Measurements from ENCODE around the gene PTPRK.

The PTPRK gene

DNA sequence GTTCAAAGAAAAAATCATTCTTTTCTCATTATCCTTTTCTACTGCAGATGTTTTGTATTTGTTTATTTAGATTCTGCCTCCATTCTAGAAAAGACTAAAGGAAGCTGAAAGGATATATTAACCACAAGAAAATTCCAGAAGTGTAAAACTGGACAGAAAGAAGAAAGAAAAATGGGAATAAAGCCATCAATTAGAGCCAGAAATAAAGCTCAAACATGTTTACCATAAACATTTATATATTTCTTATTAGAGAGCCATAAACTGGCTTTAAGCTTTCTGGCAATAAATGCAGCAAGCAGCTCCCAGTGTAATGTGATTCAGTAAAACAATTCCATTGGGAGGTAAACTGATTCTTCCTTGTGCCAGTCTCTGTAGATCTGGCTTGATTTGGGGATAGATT lies 244.1 kb downstream of the PTPRK start:
- in situ Hi-C loops (cut with HindIII; ENCODE audit: low pct_ligation_motif_present, low sequenced_read_pairs) = no loop called here
- H3K27ac ChIP-seq = no peak overlapping the region
- no peak for DNase-seq
- no peaks in the 10 kb centered on the region for H3K36me3 ChIP-seq (replicated peaks)
- no peaks in the 10 kb centered on the region for H3K27me3 ChIP-seq (replicated peaks)
- TF ChIP-seq, protein P1, sequence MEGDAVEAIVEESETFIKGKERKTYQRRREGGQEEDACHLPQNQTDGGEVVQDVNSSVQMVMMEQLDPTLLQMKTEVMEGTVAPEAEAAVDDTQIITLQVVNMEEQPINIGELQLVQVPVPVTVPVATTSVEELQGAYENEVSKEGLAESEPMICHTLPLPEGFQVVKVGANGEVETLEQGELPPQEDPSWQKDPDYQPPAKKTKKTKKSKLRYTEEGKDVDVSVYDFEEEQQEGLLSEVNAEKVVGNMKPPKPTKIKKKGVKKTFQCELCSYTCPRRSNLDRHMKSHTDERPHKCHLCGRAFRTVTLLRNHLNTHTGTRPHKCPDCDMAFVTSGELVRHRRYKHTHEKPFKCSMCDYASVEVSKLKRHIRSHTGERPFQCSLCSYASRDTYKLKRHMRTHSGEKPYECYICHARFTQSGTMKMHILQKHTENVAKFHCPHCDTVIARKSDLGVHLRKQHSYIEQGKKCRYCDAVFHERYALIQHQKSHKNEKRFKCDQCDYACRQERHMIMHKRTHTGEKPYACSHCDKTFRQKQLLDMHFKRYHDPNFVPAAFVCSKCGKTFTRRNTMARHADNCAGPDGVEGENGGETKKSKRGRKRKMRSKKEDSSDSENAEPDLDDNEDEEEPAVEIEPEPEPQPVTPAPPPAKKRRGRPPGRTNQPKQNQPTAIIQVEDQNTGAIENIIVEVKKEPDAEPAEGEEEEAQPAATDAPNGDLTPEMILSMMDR (IDR thresholded peaks at IDR 0.05; ENCODE audit: low read depth, low read length, missing control alignments) = no peak
- no peak overlapping the region for H3K4me3 ChIP-seq (ENCODE audit: low read depth, low read length)

DNA sequence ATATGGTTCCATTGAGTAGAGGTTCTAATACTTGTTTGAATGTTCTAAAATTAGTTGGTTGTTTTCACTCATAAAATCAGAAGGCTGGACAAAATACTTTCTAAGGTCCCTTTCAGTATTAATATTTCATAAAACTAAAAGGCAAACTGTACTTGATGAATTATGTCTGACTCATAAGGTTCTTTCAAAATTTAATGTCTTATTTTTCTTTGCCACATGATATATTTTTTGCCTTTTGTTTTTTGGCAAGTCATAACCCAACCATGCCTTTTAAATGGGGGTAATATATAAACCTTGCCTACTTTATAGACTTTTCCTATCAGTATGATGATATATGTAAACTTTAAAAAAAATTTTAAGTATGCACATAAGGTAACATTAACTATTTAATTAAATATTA lies 244.7 kb downstream of the PTPRK start:
- no peak overlapping the region for H3K4me3 ChIP-seq (ENCODE audit: low read depth, low read length)
- no peak for DNase-seq
- no peaks in the 10 kb centered on the region for H3K27me3 ChIP-seq (replicated peaks)
- H3K27ac ChIP-seq = peak overlapping the region; percentile 8
- no peaks in the 10 kb centered on the region for H3K36me3 ChIP-seq (replicated peaks)
- TF ChIP-seq, protein P1 (IDR thresholded peaks at IDR 0.05; ENCODE audit: low read depth, low read length, missing control alignments) = no peak
- in situ Hi-C loops (cut with HindIII; ENCODE audit: low pct_ligation_motif_present, low sequenced_read_pairs) = no loop called here

DNA sequence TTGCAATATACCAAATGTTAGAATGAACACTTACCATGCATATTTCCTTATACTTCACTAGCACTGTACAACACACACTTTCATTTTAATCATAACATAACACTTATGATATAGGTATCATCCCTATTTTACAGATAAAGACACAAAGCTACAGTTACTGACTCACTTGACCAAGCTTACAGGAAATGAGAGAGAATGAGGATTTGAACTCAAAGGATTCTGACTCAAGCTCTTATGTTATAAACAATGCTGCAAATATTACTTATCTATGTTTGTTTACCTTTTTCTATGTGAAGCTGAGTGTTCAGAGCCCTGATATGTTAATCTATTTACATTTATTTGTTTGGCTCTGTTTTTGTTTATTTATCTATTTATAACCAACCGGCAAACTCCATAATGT lies 245.4 kb downstream of the PTPRK start:
- no peak for DNase-seq
- Histone ChIP-seq H3K36me3 (replicated peaks) (no peaks in the 10 kb centered on the region), H3K4me3 (ENCODE audit: low read depth, low read length) (no peak overlapping the region), H3K27ac (peak overlapping the region; percentile 8), H3K27me3 (replicated peaks) (no peaks in the 10 kb centered on the region)
- TF ChIP-seq, protein P1 (IDR thresholded peaks at IDR 0.05; ENCODE audit: low read depth, low read length, missing control alignments) = no peak
- in situ Hi-C loops (cut with HindIII; ENCODE audit: low pct_ligation_motif_present, low sequenced_read_pairs) = no loop called here

DNA sequence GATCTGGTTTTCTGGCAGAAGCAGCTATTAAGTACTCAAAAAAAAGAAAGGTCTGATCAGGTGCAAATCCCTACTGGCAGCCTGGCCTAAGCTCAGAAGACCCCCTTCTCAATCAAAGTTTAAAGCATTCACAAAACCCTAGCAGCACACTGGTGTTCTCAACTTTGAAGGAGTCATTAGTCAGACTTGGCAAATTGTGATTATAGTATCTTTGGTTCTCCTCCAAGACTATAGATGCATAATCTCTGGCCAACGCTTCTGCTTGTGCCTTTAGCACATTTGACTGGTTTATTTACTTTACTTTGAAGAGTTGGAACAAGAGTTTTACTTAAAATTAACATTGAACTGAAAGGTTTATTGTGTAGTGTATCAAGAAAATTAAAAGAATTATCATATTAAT lies 248.9 kb downstream of the PTPRK start:
- DNase-seq = no peak
- Histone ChIP-seq H3K4me3 (ENCODE audit: low read depth, low read length) (no peak overlapping the region), H3K27me3 (replicated peaks) (no peaks in the 10 kb centered on the region), H3K36me3 (replicated peaks) (no peaks in the 10 kb centered on the region), H3K27ac (no peak overlapping the region)
- TF ChIP-seq, protein P1 (IDR thresholded peaks at IDR 0.05; ENCODE audit: low read depth, low read length, missing control alignments) = no peak
- in situ Hi-C loops (cut with HindIII; ENCODE audit: low pct_ligation_motif_present, low sequenced_read_pairs) = no loop called here

DNA sequence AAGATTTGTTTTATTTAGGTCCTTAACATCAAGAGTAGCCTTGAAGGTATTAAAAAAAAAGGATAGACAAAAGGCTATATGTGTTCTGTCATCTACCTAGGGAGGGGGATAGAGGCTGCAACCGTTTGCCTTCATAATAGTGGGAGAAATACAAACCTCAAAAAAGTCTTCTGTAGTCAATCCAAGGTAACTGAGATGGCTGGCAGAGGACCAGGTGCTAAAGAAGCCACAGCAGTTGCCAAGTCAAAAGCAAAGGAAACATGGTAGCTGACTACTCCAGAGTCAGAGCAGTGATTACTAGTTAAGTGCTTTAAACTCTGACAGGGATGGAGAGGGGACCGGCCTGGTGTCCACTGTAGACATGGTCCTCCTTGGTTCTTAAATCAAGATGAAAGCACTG lies 249.4 kb downstream of the PTPRK start:
- TF ChIP-seq, protein P1 (IDR thresholded peaks at IDR 0.05; ENCODE audit: low read depth, low read length, missing control alignments) = no peak
- H3K4me3 ChIP-seq (ENCODE audit: low read depth, low read length) = no peak overlapping the region
- DNase-seq = no peak
- in situ Hi-C loops (cut with HindIII; ENCODE audit: low pct_ligation_motif_present, low sequenced_read_pairs) = no loop called here
- H3K36me3 ChIP-seq (replicated peaks) = no peaks in the 10 kb centered on the region
- no peak overlapping the region for H3K27ac ChIP-seq
- H3K27me3 ChIP-seq (replicated peaks) = no peaks in the 10 kb centered on the region

DNA sequence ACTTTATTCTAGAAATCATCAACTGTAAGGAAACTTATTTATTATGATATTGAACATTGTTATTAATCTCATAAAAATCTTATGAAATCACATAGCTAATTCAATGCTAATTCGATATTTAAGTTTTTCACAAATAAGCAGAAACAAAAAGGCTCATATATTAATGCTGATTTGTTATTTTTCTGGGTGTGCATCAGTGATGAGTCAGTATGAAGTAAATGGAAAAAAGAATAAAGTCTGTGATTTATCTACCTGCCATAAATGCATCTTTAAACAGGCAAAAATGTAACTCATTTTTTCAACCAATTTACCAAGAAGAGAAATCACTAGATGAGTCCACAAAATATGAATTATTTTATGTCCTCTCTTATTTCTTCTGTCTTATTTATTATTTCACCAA lies 253.5 kb downstream of the PTPRK start:
- Histone ChIP-seq H3K27me3 (replicated peaks) (no peaks in the 10 kb centered on the region), H3K4me3 (ENCODE audit: low read depth, low read length) (no peak overlapping the region), H3K36me3 (replicated peaks) (no peaks in the 10 kb centered on the region), H3K27ac (no peak overlapping the region)
- no peak for DNase-seq
- in situ Hi-C loops (cut with HindIII; ENCODE audit: low pct_ligation_motif_present, low sequenced_read_pairs) = no loop called here
- TF ChIP-seq, protein P1 (IDR thresholded peaks at IDR 0.05; ENCODE audit: low read depth, low read length, missing control alignments) = no peak
